Bronchial epithelial cell (primary cell): ENCODE results near the gene COQ10A. TPM values are rescaled to one million over a fixed set of nuclear protein-coding genes. Genes with fewer than 3 reads are reported as not detected.

Experiments
- DNase-seq: peaks from one replicate; pipeline ENCODE4 v3.0.0-alpha.2; 2010; ENCODE audit warnings: low read depth
- FAIRE-seq: peaks from 2 replicates; lab custom pipeline; 2011; peaks lifted over from hg19 to GRCh38; lab: Jason Lieb, UNC
- H3K27me3 ChIP-seq: 2 replicates; pipeline ENCODE4 v1.5.1; 2011; ENCODE audit warnings: low read length; ENCODE audit not compliant: control insufficient read depth, insufficient read depth
- H3K36me3 ChIP-seq: 2 replicates; pipeline ENCODE4 v1.5.1; 2011; ENCODE audit warnings: low read length; ENCODE audit not compliant: control insufficient read depth, insufficient read depth
- H3K4me3 ChIP-seq: 2 replicates; pipeline ENCODE4 v1.5.1; 2011; ENCODE audit warnings: mild to moderate bottlenecking, low read depth, low read length, control low read depth
- CTCF ChIP-seq: IDR thresholded peaks from 2 replicates; pipeline ENCODE4 v1.5.1; 2011; ENCODE audit warnings: mild to moderate bottlenecking, moderate library complexity, low read length, control low read depth, inconsistent platforms; ENCODE audit not compliant: insufficient read depth, severe bottlenecking
- total RNA-seq: library from RNA; depleted of rRNA; stranded (reverse); fragments of >200 nt; gene quantifications from 2 replicates; pipeline ENCODE4 v1.2.1, GENCODE V29; 2014

The COQ10A gene
- total RNA-seq, 1 donor from 2014 or later: 5.3 TPM

GRCh38 chr12:56229916-56230431 lies 36.8 kb upstream of the COQ10A start, which contains the start of gene SLC39A5:
SLC39A5 (plus strand) TSS chr12:56230051; CDS start chr12:56231275, 1,224 bp downstream.
- no peak for FAIRE-seq
- TF ChIP-seq CTCF: no peak
- DNase-seq: no peak
- Histone ChIP-seq H3K27me3 (no peaks in the 10 kb centered on the region), H3K36me3 (peaks cover 2% of the 10 kb centered on the region), H3K4me3 (no peak within 1 kb of the TSS)

GRCh38 chr12:56230432-56231183 lies 36.1 kb upstream of the COQ10A start:
- no peak for TF ChIP-seq CTCF
- Histone ChIP-seq H3K36me3 (peaks cover 2% of the 10 kb centered on the region), H3K27me3 (no peaks in the 10 kb centered on the region), H3K4me3 (no peak overlapping the region)
- FAIRE-seq: no peak
- DNase-seq: no peak

GRCh38 chr12:56231184-56231582 lies 35.6 kb upstream of the COQ10A start:
- Histone ChIP-seq H3K36me3 (peaks cover under 1% of the 10 kb centered on the region), H3K27me3 (no peaks in the 10 kb centered on the region), H3K4me3 (no peak overlapping the region)
- FAIRE-seq (no peak), DNase-seq (no peak)
- no peak for TF ChIP-seq CTCF

GRCh38 chr12:56234746-56235436 lies 31.9 kb upstream of the COQ10A start:
- Histone ChIP-seq H3K4me3 (no peak overlapping the region), H3K27me3 (no peaks in the 10 kb centered on the region), H3K36me3 (no peaks in the 10 kb centered on the region)
- peak; percentile 18 for DNase-seq
- no peak for TF ChIP-seq CTCF
- FAIRE-seq: no peak

GRCh38 chr12:56236091-56236490 lies 30.7 kb upstream of the COQ10A start:
- FAIRE-seq (no peak), DNase-seq (no peak)
- Histone ChIP-seq H3K36me3 (peaks cover 1% of the 10 kb centered on the region), H3K4me3 (no peak overlapping the region), H3K27me3 (no peaks in the 10 kb centered on the region)
- TF ChIP-seq CTCF: no peak
